ENCODE results near the gene ANKS1B. TPM values are rescaled to one million over a fixed set of nuclear protein-coding genes. Genes with fewer than 3 reads are reported as not detected.
A peak's percentile ranks its signal among the peaks of the same experiment; 100 is the strongest.

Gene ANKS1B
- total RNA-seq, 4 donors from 2014 or later = 34.5 to 81.9 (median 71.1) TPM

DNA sequence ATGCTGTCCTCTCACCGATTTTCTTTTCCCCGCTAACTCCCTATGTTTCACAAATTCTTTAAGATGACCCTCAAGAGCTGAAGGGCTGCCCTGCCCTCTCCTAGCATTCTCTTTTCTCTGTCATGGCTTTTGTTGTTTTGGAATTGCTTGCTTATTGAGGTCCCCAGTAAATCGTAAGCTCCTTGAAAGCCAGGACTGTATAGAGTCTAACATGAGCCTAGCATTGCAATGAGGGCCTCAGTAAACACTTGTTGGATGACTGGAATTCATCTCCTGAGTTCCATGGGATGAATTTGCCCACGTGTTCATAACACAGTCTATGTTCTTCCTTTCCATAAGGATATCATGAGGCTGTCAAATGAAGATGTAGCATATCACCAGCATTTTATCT is 1247.4 kb downstream of the ANKS1B start:
- no peak for DNase-seq
- intact Hi-C loops (cut with DNase I) = no loop called here
- peaks cover 0 to under 1% of the 10 kb centered on the region in 2 donors for H3K36me3 ChIP-seq
- peaks cover 0 to 11% of the 10 kb centered on the region in 2 donors for H3K4me1 ChIP-seq
- H3K27ac ChIP-seq = no peak overlapping the region
- no peak overlapping the region for H3K4me3 ChIP-seq (replicated peaks in 1 of 3)
- H3K27me3 ChIP-seq = no peaks in the 10 kb centered on the region
- 40 to 44% methylated on average over 4 of the region's 4 CpGs for WGBS, 2 donors
- TF ChIP-seq POLR2A (IDR thresholded peaks at IDR 0.05) = no peak
- no peak for TF ChIP-seq CTCF (IDR thresholded peaks at IDR 0.05)
- H3K9me3 ChIP-seq = no peaks in the 10 kb centered on the region

DNA sequence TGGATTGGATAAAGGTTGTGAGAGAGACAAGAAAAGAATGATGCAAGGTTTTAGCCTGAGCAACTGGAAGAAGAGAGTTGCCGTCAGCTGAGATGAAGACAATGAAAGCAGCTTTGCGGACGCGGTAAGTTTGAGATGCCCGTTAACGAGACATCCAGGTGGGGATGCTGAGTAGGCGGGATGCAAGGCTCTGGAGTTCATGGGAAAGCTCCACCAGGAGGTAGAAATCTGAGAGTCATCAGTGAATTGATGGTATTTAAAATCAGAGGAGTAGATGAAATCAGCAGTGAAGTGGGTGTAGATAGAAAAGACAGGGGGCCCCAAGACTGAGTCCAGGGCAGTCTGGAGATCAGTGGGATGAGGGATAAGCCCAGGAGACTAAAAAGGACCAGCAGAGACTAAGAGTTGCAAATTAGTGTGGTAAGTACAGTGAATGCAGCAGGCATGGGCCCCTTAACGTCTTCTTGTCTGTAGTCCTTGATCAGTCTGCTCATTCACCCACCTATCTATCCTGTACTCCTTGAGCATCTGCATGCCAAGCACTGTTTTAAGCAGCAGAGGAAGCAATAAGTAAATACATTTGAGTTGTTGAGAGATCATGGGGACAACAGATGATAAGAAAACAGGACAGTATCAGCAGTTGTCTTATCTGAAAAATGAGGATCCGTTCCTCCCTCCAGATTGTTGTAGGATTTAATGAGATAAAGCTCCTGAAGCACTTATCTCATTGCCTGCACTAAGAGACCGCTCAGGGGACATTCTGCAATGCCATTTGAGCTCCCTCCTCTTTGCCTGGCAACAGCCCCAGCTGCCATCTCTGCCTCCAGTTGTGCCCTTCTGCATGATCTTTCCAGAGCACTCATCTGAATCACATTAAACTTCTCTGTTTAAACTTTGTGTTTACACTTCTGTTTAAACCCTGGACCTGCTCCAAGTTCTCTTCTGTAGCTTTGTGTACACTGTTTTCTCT is 1248.1 kb downstream of the ANKS1B start:
- no peaks in the 10 kb centered on the region for H3K9me3 ChIP-seq
- TF ChIP-seq CTCF (IDR thresholded peaks at IDR 0.05) = no peak
- TF ChIP-seq POLR2A (IDR thresholded peaks at IDR 0.05) = no peak
- WGBS, 2 donors = 74 to 75% methylated on average over 10 of the region's 10 CpGs

DNA sequence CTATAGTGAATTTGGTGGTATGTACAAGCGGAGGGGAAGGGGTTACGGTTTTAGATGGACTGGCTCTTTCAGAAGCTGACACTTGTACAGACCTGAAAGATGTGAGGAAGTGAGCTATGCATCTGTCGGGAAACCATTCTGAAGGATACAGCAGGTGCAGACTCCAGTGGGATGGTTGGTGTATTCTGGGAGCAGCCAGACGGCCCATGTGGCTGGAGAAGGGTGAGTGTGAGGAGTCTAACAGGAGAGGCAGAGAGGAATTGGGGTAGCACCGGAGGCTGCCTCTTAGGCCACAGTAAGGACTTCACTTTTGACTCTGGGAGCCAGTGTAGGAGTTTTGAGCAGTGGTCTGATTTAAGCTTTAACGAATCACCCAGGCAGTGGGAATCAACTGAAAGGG is 1248.9 kb downstream of the ANKS1B start:
- intact Hi-C loops (cut with DNase I) = no loop called here
- Histone ChIP-seq H3K27ac (no peak overlapping the region), H3K27me3 (no peaks in the 10 kb centered on the region), H3K4me1 (peaks cover 0 to 11% of the 10 kb centered on the region in 2 donors), H3K9me3 (no peaks in the 10 kb centered on the region), H3K4me3 (replicated peaks in 1 of 3) (no peak overlapping the region), H3K36me3 (peaks cover 0 to 4% of the 10 kb centered on the region in 2 donors)
- no peak for TF ChIP-seq POLR2A (IDR thresholded peaks at IDR 0.05)
- TF ChIP-seq CTCF (IDR thresholded peaks at IDR 0.05) = no peak
- no peak for DNase-seq
- 96 to 98% methylated on average over 6 of the region's 6 CpGs for WGBS, 2 donors

More for the DNA sequence above, 1248.1 kb downstream of the ANKS1B start:
- peaks cover 0 to 4% of the 10 kb centered on the region in 2 donors for H3K36me3 ChIP-seq
- intact Hi-C loops (cut with DNase I) = no loop called here
- no peaks in the 10 kb centered on the region for H3K27me3 ChIP-seq
- H3K4me1 ChIP-seq = peaks cover 0 to 11% of the 10 kb centered on the region in 2 donors
- H3K4me3 ChIP-seq (replicated peaks in 1 of 3) = no peak overlapping the region
- peak; percentile 48 to 65 for DNase-seq
- H3K27ac ChIP-seq = no peak overlapping the region

DNA sequence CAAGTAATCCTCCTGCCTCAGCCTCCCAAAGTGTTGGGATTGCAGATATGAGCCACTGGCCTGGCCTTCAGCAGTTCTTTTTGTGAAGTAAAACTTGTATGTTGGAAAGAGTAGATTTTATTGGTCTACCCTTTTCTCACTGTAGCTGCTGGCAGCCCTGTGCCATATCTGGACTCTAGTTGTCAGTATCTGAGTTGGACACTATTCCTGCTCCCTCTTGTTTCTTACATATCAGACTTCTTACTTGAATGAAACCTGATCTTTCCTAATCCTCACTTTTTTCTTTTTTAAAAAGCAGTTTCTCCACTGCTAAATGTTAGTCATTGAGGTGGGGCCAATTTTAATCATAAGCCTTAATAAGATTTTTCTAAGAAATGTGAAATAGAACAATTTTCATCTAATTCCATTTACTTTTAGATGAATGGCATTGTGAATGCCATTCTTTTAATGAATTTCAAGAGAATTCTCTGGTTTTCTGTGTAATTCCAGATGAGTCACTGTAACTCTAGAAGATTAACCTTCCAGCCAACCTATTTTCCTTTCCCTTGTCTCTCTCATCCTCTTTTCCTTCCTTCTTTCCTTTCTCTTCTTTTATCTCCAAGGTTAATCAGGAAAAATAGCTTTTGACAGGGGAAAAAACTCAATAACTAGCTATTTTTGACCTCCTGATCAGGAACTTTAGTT is 1250.9 kb downstream of the ANKS1B start:
- Histone ChIP-seq H3K27me3 (no peaks in the 10 kb centered on the region), H3K4me1 (peaks cover 0 to 11% of the 10 kb centered on the region in 2 donors), H3K36me3 (peaks cover 0 to 4% of the 10 kb centered on the region in 2 donors), H3K9me3 (no peaks in the 10 kb centered on the region), H3K27ac (no peak overlapping the region), H3K4me3 (replicated peaks in 1 of 3) (no peak overlapping the region)
- intact Hi-C loops (cut with DNase I) = no loop called here
- no peak for DNase-seq
- TF ChIP-seq POLR2A (IDR thresholded peaks at IDR 0.05) (no peak), CTCF (IDR thresholded peaks at IDR 0.05) (no peak)

- H3K36me3 ChIP-seq = peaks cover 3 to 5% of the 10 kb centered on the region in 2 donors
- H3K9me3 ChIP-seq = no peaks in the 10 kb centered on the region
These were observed 1254.3 kb downstream of the ANKS1B start for GRCh38 chr12:98730412-98730811.

More at GRCh38 chr12:98730412-98730811, 1254.3 kb downstream of the ANKS1B start:
- TF ChIP-seq POLR2A (IDR thresholded peaks at IDR 0.05) (no peak), CTCF (IDR thresholded peaks at IDR 0.05) (no peak)
- H3K27ac ChIP-seq = no peak overlapping the region
- no peak overlapping the region for H3K4me3 ChIP-seq (replicated peaks in 1 of 3)
- no peaks in the 10 kb centered on the region for H3K4me1 ChIP-seq
- H3K27me3 ChIP-seq = no peaks in the 10 kb centered on the region
- no peak for DNase-seq
- intact Hi-C loops (cut with DNase I) = no loop called here

Measured in thyroid gland (tissue), 4 donors.